B cell (primary cell): ENCODE measurements around the gene BLOC1S3.

Experiments used
- CTCF ChIP-seq: fragments of 200-600 bp; IDR thresholded peaks from one replicate; pipeline ENCODE4 v1.8.0; 2022; ENCODE audit warnings: antibody characterized with exemption, mild to moderate bottlenecking
- EZH2 ChIP-seq: IDR thresholded peaks from 2 replicates; pipeline ENCODE4 v1.6.1; 2012; ENCODE audit warnings: borderline replicate concordance, low read depth, mild to moderate bottlenecking, moderate library complexity, low read length; ENCODE audit not compliant: insufficient read depth, poor library complexity, severe bottlenecking

GRCh38 chr19:45159210-45159970, 19.2 kb upstream of the BLOC1S3 start:
- TF ChIP-seq CTCF (no peak), EZH2 (no peak)
